BE2C (cell line): ENCODE measurements around the gene MCTP2.

Source experiments
- DNase-seq: peaks from one replicate; pipeline ENCODE4 v3.0.0-alpha.2; 2020
- H3K27me3 ChIP-seq: fragments of 250-450 bp; sonication (Bioruptor Pico); 2 replicates; pipeline ENCODE4 v1.5.1; 2020; ENCODE audit warnings: mild to moderate bottlenecking
- H3K36me3 ChIP-seq: fragments of 250-450 bp; sonication (Bioruptor Pico); 2 replicates; pipeline ENCODE4 v1.5.1; 2020; ENCODE audit warnings: mild to moderate bottlenecking
- H3K4me1 ChIP-seq: fragments of 250-450 bp; sonication (Bioruptor Pico); 2 replicates; pipeline ENCODE4 v1.5.1; 2020
- H3K4me3 ChIP-seq: 2 replicates; pipeline ENCODE4 v1.5.1; 2011; ENCODE audit warnings: low read depth, low read length
- H3K9me3 ChIP-seq: fragments of 250-450 bp; sonication (Bioruptor Pico); 2 replicates; pipeline ENCODE4 v1.5.1; 2020
- TF ChIP-seq, protein P1 (sequence below): IDR thresholded peaks from 2 replicates; pipeline ENCODE4 v1.5.1; 2012; ENCODE audit warnings: mild to moderate bottlenecking, low read depth, low read length

MCTP2 gene

DNA sequence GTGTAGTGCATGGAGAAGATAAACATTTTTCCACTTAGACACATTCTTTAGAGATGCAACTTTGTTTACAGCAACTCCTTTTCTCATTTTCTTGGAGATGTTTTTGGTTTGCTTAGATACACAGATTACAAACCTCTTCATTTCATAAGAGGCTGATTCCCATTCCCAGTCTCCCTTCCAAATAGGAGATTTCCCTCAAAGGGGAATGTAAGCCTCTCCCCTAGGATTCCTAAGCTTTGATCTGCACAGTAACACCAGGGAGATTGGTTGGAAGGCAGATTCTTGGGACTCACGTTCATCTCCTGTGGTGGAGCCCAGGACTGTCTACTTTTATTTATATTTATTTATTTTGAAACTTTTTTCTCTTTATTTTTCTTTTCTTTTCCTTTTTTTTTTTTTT, 63.2 kb downstream of the MCTP2 start:
- H3K36me3 ChIP-seq: no peaks in the 10 kb centered on the region
- no peak overlapping the region for H3K4me3 ChIP-seq
- H3K4me1 ChIP-seq: no peaks in the 10 kb centered on the region
- no peaks in the 10 kb centered on the region for H3K27me3 ChIP-seq
- no peaks in the 10 kb centered on the region for H3K9me3 ChIP-seq
- TF ChIP-seq, protein P1, sequence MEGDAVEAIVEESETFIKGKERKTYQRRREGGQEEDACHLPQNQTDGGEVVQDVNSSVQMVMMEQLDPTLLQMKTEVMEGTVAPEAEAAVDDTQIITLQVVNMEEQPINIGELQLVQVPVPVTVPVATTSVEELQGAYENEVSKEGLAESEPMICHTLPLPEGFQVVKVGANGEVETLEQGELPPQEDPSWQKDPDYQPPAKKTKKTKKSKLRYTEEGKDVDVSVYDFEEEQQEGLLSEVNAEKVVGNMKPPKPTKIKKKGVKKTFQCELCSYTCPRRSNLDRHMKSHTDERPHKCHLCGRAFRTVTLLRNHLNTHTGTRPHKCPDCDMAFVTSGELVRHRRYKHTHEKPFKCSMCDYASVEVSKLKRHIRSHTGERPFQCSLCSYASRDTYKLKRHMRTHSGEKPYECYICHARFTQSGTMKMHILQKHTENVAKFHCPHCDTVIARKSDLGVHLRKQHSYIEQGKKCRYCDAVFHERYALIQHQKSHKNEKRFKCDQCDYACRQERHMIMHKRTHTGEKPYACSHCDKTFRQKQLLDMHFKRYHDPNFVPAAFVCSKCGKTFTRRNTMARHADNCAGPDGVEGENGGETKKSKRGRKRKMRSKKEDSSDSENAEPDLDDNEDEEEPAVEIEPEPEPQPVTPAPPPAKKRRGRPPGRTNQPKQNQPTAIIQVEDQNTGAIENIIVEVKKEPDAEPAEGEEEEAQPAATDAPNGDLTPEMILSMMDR: no peak
- no peak for DNase-seq

DNA sequence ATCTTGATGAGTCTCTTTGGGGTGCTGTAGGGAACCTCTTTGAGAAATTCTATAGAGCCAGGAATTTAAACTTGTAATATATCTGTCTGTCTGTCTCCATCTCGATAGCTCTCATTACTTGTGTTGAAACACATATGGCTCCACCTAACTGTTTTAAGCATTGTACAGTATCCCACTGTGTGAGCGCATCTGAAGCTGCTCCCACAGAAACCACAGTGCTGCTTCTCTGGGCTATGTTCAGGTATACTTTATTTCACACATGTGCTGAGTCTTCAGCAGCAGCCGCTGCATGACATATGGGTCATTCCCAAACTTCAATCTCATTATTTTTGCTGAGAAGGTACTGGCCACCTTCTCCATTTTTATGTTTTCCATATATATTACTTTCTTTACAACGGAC, 63.9 kb downstream of the MCTP2 start:
- DNase-seq: no peak
- Histone ChIP-seq H3K27me3 (no peaks in the 10 kb centered on the region), H3K9me3 (no peaks in the 10 kb centered on the region), H3K4me1 (no peaks in the 10 kb centered on the region), H3K36me3 (no peaks in the 10 kb centered on the region), H3K4me3 (no peak overlapping the region)
- TF ChIP-seq, protein P1: no peak

DNA sequence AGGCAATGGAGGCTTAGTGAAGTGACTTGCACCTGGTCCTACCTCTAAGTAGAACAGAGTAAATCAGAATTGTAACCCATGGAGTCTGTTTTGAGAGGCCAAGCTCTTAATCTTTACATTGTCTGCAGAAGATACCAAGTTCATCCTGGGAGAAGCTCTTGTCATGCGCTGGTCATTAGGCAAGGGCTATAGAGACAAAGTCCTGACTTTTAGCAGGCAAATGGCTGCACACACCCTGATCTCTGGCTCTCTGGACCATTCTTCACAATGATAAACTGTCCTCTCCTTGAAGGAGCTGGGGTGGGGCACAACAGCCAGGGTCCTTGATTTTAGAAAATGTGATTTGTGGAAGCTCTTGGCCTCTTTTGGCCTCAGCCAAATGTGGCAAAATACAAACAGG, 65.4 kb downstream of the MCTP2 start:
- Histone ChIP-seq H3K27me3 (no peaks in the 10 kb centered on the region), H3K4me1 (no peaks in the 10 kb centered on the region), H3K9me3 (no peaks in the 10 kb centered on the region), H3K36me3 (no peaks in the 10 kb centered on the region), H3K4me3 (no peak overlapping the region)
- TF ChIP-seq, protein P1: no peak
- no peak for DNase-seq

DNA sequence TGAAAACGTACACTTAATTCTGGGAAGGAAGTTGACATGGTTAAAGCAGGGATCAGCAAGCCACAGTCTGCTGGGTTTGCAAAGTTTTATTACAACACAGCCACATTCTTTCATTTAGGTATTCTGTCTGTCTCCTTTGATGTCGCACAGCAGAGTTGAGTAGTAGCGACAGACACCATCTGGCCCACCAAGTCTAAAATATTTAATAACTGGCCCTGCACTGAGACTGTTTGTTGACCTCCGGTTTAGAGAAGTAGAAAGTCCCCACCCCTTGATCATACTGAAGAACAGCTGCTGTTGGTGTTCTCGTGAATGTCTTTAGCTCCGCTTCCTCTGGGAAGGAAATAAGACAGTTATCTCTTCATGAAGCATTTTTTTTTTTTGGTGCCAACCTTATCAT, 66.2 kb downstream of the MCTP2 start:
- DNase-seq: no peak
- H3K4me3 ChIP-seq: no peak overlapping the region
- no peaks in the 10 kb centered on the region for H3K4me1 ChIP-seq
- H3K27me3 ChIP-seq: no peaks in the 10 kb centered on the region
- no peaks in the 10 kb centered on the region for H3K9me3 ChIP-seq
- TF ChIP-seq, protein P1: no peak
- no peaks in the 10 kb centered on the region for H3K36me3 ChIP-seq

DNA sequence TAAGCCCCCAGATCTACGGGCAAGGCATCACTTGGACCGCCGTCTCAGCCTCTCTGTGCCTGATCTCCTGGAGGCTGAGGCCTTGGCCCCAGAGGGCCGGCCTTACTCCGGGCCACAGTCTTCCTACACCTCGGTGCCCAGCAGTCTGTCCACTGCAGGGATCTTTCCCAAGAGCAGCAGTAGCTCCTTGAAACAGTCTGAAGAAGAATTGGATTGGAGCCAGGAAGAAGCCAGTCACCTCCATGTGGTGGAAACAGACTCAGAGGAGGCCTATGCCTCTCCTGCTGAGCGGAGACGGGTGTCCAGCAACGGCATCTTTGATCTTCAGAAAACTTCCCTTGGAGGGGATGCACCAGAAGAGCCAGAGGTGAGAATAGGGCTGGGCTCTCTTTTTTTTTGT, 67.0 kb downstream of the MCTP2 start:
- no peak for DNase-seq
- TF ChIP-seq, protein P1: no peak
- H3K36me3 ChIP-seq: no peaks in the 10 kb centered on the region
- no peaks in the 10 kb centered on the region for H3K4me1 ChIP-seq
- no peaks in the 10 kb centered on the region for H3K27me3 ChIP-seq
- no peaks in the 10 kb centered on the region for H3K9me3 ChIP-seq
- no peak overlapping the region for H3K4me3 ChIP-seq

DNA sequence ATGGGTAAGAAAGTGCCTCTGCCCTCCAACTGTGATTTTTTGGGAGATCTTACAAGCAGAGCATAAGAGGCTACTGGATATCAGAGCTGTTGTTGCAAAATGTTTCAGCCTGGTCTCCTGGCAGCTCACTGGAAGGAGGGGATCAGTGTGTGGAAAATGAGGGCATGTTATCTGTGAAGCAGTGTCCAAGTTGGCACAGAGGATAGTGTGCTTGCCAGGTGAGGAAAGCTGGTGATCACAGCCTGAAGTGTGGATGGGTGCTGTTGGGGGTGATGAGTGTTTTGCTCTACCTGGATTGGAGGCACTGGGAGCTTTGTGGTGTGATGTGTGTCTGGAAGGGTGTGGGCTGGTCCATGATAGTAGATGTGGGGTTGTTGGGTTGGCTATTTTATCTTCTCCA, 69.3 kb downstream of the MCTP2 start:
- H3K9me3 ChIP-seq: no peaks in the 10 kb centered on the region
- no peak overlapping the region for H3K4me3 ChIP-seq
- no peaks in the 10 kb centered on the region for H3K27me3 ChIP-seq
- H3K36me3 ChIP-seq: no peaks in the 10 kb centered on the region
- TF ChIP-seq, protein P1: no peak
- no peaks in the 10 kb centered on the region for H3K4me1 ChIP-seq
- no peak for DNase-seq
